A673 (cell line): Measurements from ENCODE around the gene TMCC1.

Source experiments
- CTCF ChIP-seq: fragments of 300-800, 200-600 bp; sonication (generic); conservative IDR thresholded peaks from 2 replicates; pipeline ENCODE4 v1.5.1; 2017; ENCODE audit warnings: low read depth, mild to moderate bottlenecking, antibody characterized with exemption, low read length, moderate library complexity, mixed read lengths
- EZH2 ChIP-seq: fragments of 200-600 bp; sonication (generic); IDR thresholded peaks from 2 replicates; pipeline ENCODE4 v1.6.1; 2017; ENCODE audit warnings: borderline replicate concordance, low read depth, mild to moderate bottlenecking, mixed read lengths, antibody characterized with exemption, low read length; ENCODE audit not compliant: poor library complexity, severe bottlenecking

DNA sequence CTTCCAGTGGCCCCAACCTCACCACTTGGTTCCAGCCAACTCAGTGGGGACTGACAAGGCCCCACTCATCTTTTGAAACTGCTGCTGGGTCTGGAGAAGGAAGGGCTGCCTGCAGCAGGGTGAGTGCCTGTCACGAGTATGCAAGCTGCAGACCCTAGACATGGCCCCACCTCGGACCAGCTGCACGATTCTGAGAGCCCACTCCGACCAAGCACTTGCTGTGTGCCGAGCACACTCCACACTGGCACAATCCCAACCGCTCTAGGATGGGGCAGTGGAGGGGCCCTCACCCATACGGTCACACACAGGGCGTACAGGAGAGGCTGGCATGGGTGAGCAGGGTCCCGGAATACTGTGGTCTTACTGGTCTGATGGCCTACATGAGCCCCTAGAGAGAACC, 279.1 kb downstream of the TMCC1 start:
- no peak for TF ChIP-seq EZH2
- no peak for TF ChIP-seq CTCF
